ENCODE results near the gene IFI27L1. TPM values are rescaled to one million over a fixed set of nuclear protein-coding genes. Genes with fewer than 3 reads are reported as not detected.

Gene IFI27L1
- total and polyA plus RNA-seq, 2 donors (not counting 3 experiments of a cell fraction or from before 2014, with no cell fraction given): 31.1 to 38.1 TPM

DNA sequence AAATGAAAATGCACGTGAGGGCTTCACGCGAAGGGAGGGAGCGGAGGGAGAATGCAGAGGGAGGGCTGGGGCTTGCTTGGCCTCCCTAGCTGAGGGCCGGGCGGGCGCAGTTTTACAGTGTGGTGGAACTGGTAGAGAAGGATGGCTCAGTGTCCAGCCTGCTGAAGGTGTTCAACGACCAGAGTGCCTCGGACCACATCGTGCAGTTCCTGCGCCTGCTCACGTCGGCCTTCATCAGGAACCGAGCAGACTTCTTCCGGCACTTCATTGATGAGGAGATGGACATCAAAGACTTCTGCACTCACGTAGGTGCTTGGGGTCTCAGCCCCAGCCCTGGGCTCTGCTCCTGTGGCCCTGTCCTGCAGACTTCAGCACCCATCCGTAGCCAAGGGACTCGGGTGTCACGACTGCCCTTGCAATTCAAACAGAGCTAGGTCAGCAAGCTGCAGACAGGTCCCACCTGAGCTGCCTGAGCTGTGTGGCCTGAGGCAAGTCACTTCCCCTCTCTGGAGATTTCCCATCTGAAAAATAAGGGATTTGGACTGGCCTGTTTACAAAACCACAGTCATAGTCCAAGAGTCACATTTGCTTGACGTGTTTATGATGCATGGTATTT, 36.5 kb upstream of the IFI27L1 start:
- Histone ChIP-seq H2AFZ (ENCODE audit: low read depth, low read length) (no peak overlapping the region), H3K4me2 (ENCODE audit: insufficient read depth, low read length) (no peak overlapping the region), H3K36me3 (ENCODE audit: control insufficient read depth in 2 of 2, extremely low read depth in 1 of 2, insufficient read depth in 2 of 2, low read length in 2 of 2) (peaks cover 8 to 13% of the 10 kb centered on the region in 2 experiments), H3K79me2 (ENCODE audit: control insufficient read depth, insufficient read depth, low read length) (no peaks in the 10 kb centered on the region), H3K27me3 (ENCODE audit: control insufficient read depth in 2 of 2, insufficient read depth in 2 of 2, low read length in 2 of 2) (no peaks in the 10 kb centered on the region), H3K9me3 (replicated peaks; ENCODE audit: control insufficient read depth, insufficient read depth, low read length) (no peaks in the 10 kb centered on the region), H3K9ac (replicated peaks; ENCODE audit: extremely low read depth, insufficient read depth, low read length) (no peak overlapping the region), H3K9me1 (replicated peaks; ENCODE audit: control insufficient read depth, extremely low read depth, insufficient read depth, low read length) (no peaks in the 10 kb centered on the region), H3K4me1 (ENCODE audit: control insufficient read depth, extremely low read depth, insufficient read depth, low read length) (peaks cover 3% of the 10 kb centered on the region), H3K27ac (ENCODE audit: insufficient read depth, low read depth, low read length) (no peak overlapping the region), H3K4me3 (replicated peaks in 1 of 3; ENCODE audit: insufficient read depth in 1 of 3, low read depth in 1 of 3, low read length in 3 of 3) (no peak overlapping the region), H4K20me1 (replicated peaks; ENCODE audit: control insufficient read depth, extremely low read depth, insufficient read depth, low read length) (no peaks in the 10 kb centered on the region)
- DNase-seq (ENCODE audit: low read depth, low spot score) (no peak), FAIRE-seq (no peak)
- TF ChIP-seq POLR2AphosphoS5 (IDR thresholded peaks at IDR 0.05; ENCODE audit: insufficient read depth, low read depth, low read length) (no peak), MYC (IDR thresholded peaks at IDR 0.05; ENCODE audit: low read depth, low read length) (no peak), GATA2 (IDR thresholded peaks at IDR 0.05; ENCODE audit: insufficient read depth, insufficient read length, low read depth, low read length) (no peak), POLR2A (IDR thresholded peaks at IDR 0.05; ENCODE audit: low read depth, low read length) (no peak), FOS (IDR thresholded peaks at IDR 0.05; ENCODE audit: borderline replicate concordance, insufficient read depth, low read length) (no peak), JUN (IDR thresholded peaks at IDR 0.05; ENCODE audit: borderline replicate concordance, insufficient read depth, insufficient read length, low read depth) (no peak), EZH2 (IDR thresholded peaks at IDR 0.05; ENCODE audit: borderline replicate concordance, low read depth, low read length, severe bottlenecking) (no peak)
- TF ChIP-seq, protein P1, sequence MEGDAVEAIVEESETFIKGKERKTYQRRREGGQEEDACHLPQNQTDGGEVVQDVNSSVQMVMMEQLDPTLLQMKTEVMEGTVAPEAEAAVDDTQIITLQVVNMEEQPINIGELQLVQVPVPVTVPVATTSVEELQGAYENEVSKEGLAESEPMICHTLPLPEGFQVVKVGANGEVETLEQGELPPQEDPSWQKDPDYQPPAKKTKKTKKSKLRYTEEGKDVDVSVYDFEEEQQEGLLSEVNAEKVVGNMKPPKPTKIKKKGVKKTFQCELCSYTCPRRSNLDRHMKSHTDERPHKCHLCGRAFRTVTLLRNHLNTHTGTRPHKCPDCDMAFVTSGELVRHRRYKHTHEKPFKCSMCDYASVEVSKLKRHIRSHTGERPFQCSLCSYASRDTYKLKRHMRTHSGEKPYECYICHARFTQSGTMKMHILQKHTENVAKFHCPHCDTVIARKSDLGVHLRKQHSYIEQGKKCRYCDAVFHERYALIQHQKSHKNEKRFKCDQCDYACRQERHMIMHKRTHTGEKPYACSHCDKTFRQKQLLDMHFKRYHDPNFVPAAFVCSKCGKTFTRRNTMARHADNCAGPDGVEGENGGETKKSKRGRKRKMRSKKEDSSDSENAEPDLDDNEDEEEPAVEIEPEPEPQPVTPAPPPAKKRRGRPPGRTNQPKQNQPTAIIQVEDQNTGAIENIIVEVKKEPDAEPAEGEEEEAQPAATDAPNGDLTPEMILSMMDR (IDR thresholded peaks at IDR 0.05; ENCODE audit: extremely low read depth in 1 of 2, insufficient read depth in 1 of 2, low read depth in 1 of 2, low read length in 2 of 2): no peak
- TF ChIP-seq, protein P2, sequence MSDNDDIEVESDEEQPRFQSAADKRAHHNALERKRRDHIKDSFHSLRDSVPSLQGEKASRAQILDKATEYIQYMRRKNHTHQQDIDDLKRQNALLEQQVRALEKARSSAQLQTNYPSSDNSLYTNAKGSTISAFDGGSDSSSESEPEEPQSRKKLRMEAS (IDR thresholded peaks at IDR 0.05; ENCODE audit: insufficient read depth, insufficient read length): no peak
- ChIA-PET CTCF (interaction anchor here (0.7 to 2.8 kb wide), 3 partner anchors 9 to 92 kb away, joined by 3 to 19 read pairs (median 6); no protein-coding TSS in a partner anchor), POLR2A (no interaction called here)
- intact Hi-C loops (cut with micrococcal nuclease) (no loop called here), dilution Hi-C loops (cut with MboI; ENCODE audit: extremely low pct_ligation_motif_present, low sequenced_read_pairs) (no loop called here)
- BruUV-seq (replicated peaks): no TSS peak

Data from endothelial cell of umbilical vein (primary cell).